ENCODE data around the gene F2RL2. TPM values are rescaled to one million over a fixed set of nuclear protein-coding genes. Genes with fewer than 3 reads are reported as not detected.

F2RL2 gene
- total RNA-seq, 1 donor from 2014 or later, result not detected

DNA sequence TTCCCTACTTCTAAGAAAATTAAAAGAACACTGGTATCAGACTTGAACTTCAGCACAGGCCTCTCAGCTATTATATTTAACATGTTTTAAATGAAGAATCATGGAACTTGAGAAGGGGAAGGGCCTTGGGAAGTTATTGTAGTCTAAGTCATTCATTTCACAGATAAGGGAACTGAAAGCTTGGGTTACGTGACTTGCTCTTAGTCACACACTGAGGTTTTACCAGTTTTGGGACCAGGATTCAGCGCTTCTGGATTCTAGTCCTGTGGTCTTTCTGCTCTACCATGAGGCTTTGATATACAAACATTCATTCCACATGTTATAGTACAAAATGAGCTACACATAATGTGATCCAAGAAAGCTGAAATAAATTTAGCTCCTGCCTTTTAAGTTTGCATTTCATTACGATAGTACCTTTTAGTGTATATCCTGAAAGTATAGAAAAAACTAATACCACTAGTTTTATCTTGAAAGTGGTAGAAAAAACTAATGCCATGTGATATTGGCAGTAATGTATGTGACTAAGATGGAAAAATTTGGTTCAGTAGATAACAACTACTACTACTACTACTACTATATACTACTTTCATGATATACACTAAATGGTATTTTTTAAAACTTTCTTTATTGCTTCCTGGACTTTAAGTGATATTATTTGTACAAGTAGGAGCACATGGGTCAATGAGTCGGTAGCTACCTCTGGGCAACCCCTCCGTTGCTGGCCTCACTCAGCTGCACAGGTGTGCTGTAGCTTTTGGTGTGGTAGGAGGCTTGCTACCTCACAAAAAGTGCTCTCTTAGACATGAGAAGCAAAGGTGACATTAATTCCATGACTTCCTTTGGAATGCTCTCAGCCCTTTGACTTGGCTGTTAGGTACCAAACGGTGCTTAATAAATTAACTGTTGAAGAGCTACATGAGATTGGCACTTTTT, 40.7 kb downstream of the F2RL2 start:
- Mint-ChIP-seq H3K4me3 (ENCODE audit: low read depth) (no peak overlapping the region), H3K27me3 (no peaks in the 10 kb centered on the region), H3K36me3 (ENCODE audit: insufficient read depth) (no peaks in the 10 kb centered on the region), H3K4me1 (ENCODE audit: low read depth) (peaks cover 22% of the 10 kb centered on the region), H3K9me3 (ENCODE audit: low read depth) (no peaks in the 10 kb centered on the region), H3K27ac (no peak overlapping the region)
- DNase-seq (ENCODE audit: low spot score, unreplicated experiment), result no peak
- TF ChIP-seq, protein P1, sequence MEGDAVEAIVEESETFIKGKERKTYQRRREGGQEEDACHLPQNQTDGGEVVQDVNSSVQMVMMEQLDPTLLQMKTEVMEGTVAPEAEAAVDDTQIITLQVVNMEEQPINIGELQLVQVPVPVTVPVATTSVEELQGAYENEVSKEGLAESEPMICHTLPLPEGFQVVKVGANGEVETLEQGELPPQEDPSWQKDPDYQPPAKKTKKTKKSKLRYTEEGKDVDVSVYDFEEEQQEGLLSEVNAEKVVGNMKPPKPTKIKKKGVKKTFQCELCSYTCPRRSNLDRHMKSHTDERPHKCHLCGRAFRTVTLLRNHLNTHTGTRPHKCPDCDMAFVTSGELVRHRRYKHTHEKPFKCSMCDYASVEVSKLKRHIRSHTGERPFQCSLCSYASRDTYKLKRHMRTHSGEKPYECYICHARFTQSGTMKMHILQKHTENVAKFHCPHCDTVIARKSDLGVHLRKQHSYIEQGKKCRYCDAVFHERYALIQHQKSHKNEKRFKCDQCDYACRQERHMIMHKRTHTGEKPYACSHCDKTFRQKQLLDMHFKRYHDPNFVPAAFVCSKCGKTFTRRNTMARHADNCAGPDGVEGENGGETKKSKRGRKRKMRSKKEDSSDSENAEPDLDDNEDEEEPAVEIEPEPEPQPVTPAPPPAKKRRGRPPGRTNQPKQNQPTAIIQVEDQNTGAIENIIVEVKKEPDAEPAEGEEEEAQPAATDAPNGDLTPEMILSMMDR (IDR thresholded peaks at IDR 0.05; ENCODE audit: unreplicated experiment), result no peak

DNA sequence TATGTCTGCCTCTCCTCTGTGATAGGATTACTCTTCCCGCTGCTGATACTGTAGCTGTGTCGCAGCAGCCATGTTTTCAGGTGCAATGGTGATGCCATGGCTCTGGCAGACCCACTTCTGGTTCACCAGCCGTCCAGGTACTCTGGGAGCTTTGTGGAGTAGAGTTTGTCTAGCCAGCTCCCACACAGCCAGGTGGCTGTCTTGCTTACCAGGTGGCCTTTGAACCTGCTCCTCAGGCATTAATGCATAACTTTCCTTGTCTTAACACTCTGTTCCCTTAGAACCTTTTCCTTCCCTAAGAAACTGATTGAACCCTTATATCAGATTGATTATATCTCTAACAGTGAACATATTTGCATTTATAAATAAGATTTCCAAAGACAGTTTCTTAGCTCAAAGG, 42.2 kb downstream of the F2RL2 start:
- H3K36me3 Mint-ChIP-seq (ENCODE audit: insufficient read depth), result no peaks in the 10 kb centered on the region
- peaks cover 23% of the 10 kb centered on the region for H3K4me1 Mint-ChIP-seq (ENCODE audit: low read depth)
- H3K9me3 Mint-ChIP-seq (ENCODE audit: low read depth), result no peaks in the 10 kb centered on the region
- H3K4me3 Mint-ChIP-seq (ENCODE audit: low read depth), result no peak overlapping the region
- DNase-seq (ENCODE audit: low spot score, unreplicated experiment), result no peak
- H3K27me3 Mint-ChIP-seq, result no peaks in the 10 kb centered on the region
- no peak overlapping the region for H3K27ac Mint-ChIP-seq
- TF ChIP-seq, protein P1 (IDR thresholded peaks at IDR 0.05; ENCODE audit: unreplicated experiment), result no peak

DNA sequence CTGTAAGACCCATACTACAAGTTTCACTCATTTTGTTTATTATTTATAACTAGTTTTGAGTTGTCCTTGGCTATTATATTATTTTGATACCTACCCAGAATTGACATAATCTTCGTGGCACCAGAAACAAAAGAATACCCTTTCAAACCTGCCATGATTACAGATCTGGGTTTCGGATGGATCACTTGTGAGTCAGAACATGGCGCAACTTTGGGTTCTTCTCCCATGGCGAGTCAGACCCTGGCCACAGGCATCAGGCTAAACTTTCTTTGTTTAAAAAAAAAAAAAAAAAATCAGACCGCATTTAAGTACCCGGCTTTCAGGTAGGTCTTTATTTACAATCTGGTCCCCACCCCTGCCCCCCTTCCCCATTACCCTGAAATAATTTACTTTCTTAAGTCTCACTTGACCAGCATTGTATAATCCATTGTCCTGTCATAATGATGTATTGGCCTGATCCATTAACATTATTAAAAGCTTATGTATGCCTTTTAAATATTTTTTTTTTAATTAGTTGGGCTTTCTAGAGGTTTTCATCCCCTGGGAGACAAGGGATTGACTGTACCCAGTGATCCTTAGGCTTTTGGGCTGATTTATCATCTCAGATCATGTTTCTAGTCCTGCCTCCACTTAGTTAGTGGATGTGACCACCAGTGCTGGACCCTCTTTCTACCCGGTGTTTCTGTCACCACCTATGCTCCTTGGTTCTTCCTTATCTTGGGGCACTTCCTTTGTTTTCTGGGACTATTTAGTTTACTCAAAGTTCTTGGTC, 43.9 kb downstream of the F2RL2 start:
- TF ChIP-seq, protein P1 (IDR thresholded peaks at IDR 0.05; ENCODE audit: unreplicated experiment), result no peak
- H3K4me1 Mint-ChIP-seq (ENCODE audit: low read depth), result peaks cover 23% of the 10 kb centered on the region
- H3K9me3 Mint-ChIP-seq (ENCODE audit: low read depth), result no peaks in the 10 kb centered on the region
- H3K36me3 Mint-ChIP-seq (ENCODE audit: insufficient read depth), result no peaks in the 10 kb centered on the region
- H3K4me3 Mint-ChIP-seq (ENCODE audit: low read depth), result no peak overlapping the region
- H3K27ac Mint-ChIP-seq, result no peak overlapping the region
- DNase-seq (ENCODE audit: low spot score, unreplicated experiment), result no peak
- no peaks in the 10 kb centered on the region for H3K27me3 Mint-ChIP-seq

DNA sequence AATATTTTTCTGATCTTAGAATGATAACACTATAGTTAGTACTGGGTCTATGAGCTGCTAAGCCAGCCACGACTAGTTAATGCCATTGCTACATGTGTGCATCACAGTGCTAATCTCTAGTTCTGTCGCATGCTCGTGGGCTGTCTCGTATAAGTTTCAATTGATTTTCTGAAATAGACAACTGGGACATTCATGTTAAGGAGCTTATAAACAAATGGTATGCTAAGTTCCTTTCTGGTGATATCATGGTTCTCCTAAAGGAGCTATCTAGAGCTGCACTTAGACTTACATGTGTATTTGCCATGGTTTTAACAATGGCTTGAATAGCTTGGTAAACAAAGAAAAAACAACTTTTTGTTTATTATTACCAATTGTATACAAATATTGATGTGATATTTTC, 46.2 kb downstream of the F2RL2 start:
- Mint-ChIP-seq H3K27me3 (no peaks in the 10 kb centered on the region), H3K27ac (no peak overlapping the region), H3K4me1 (ENCODE audit: low read depth) (peaks cover 13% of the 10 kb centered on the region), H3K36me3 (ENCODE audit: insufficient read depth) (no peaks in the 10 kb centered on the region), H3K9me3 (ENCODE audit: low read depth) (no peaks in the 10 kb centered on the region), H3K4me3 (ENCODE audit: low read depth) (no peak overlapping the region)
- no peak for DNase-seq (ENCODE audit: low spot score, unreplicated experiment)
- TF ChIP-seq, protein P1 (IDR thresholded peaks at IDR 0.05; ENCODE audit: unreplicated experiment), result no peak

DNA sequence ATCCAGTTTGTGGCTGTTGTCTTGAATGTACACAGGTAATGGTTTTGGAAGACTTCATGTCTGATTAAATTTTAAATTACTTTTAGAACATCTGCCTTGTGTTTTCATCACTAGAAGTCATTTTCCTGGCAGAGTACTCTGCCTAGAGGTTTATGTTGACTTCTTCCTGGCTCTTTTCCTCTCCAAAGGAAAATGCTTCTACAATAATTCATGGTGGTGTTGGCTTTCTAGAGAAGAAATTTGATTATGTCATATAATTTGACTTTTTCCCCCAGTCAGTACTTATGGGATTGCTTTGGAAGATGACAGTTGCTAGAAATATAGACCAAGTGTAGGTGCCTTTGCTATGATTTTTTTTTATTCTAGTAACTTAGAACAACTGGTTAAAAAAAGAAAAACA, 46.8 kb downstream of the F2RL2 start:
- TF ChIP-seq, protein P1 (IDR thresholded peaks at IDR 0.05; ENCODE audit: unreplicated experiment), result no peak
- DNase-seq (ENCODE audit: low spot score, unreplicated experiment), result no peak
- Mint-ChIP-seq H3K36me3 (ENCODE audit: insufficient read depth) (no peaks in the 10 kb centered on the region), H3K27me3 (no peaks in the 10 kb centered on the region), H3K27ac (no peak overlapping the region), H3K4me1 (ENCODE audit: low read depth) (peaks cover 8% of the 10 kb centered on the region), H3K4me3 (ENCODE audit: low read depth) (no peak overlapping the region), H3K9me3 (ENCODE audit: low read depth) (no peaks in the 10 kb centered on the region)

All from progenitor cell of endocrine pancreas (in vitro differentiated cells).